Esophagus squamous epithelium (tissue), 5 donors: Measurements from ENCODE around the gene MYOCOS. TPM values are rescaled to one million over a fixed set of nuclear protein-coding genes. Genes with fewer than 3 reads are reported as not detected.
"Not testable (repeated sequence)": the region's sequence is repeated elsewhere in the genome, so short reads cannot be mapped to it uniquely, and the experiment has no call there.

Experiments used
- DNase-seq: peaks from one replicate; lab custom pipeline; 2025; lab: John Stamatoyannopoulos, UW
- H3K27ac ChIP-seq, 4 donors: fragments of 200-600 bp; sonication (generic); one replicate each; pipeline ENCODE4 v1.5.1; 2016 to 2019; ENCODE audit warnings: mild to moderate bottlenecking in 1 of 4
- H3K27me3 ChIP-seq, 4 donors: fragments of 200-600 bp; sonication (generic); 1 replicate in 3 of 4; 2 replicates in 1 of 4; pipeline versions ENCODE4 v1.5.1 to v1.6.0; 2017 to 2021; ENCODE audit warnings: antibody characterized with exemption in 1 of 4
- H3K36me3 ChIP-seq, 3 donors: fragments of 200-600 bp; sonication (generic); one replicate each; pipeline ENCODE4 v1.5.1; 2016 to 2019
- H3K4me1 ChIP-seq, 3 donors: fragments of 200-600 bp; sonication (generic); one replicate each; pipeline ENCODE4 v1.5.1; 2017 to 2019
- H3K4me3 ChIP-seq, 4 donors: fragments of 200-600 bp; sonication (generic); 1 replicate in 3 of 4; 2 replicates in 1 of 4; pipeline ENCODE4 v1.5.1; 2016 to 2019; ENCODE audit warnings: mild to moderate bottlenecking in 2 of 4, moderate library complexity in 1 of 4
- H3K9me3 ChIP-seq, 3 donors: fragments of 200-600 bp; sonication (generic); one replicate each; pipeline ENCODE4 v1.5.1; 2016 to 2019
- CTCF ChIP-seq, 6 experiments: fragments of 450-650 bp in 4 of 6; fragments of 200-600 bp in 2 of 6; sonication (generic) in 2 of 6; IDR thresholded peaks; one replicate each; pipeline ENCODE4 v1.5.1; 2016 to 2019; ENCODE audit warnings: antibody characterized with exemption in 6 of 6, mild to moderate bottlenecking in 4 of 6, moderate library complexity in 4 of 6
- POLR2A ChIP-seq, 4 donors: fragments of 450-650 bp; IDR thresholded peaks; one replicate each; pipeline ENCODE4 v1.6.1; 2017; ENCODE audit warnings: antibody characterized with exemption in 4 of 4, mild to moderate bottlenecking in 4 of 4, moderate library complexity in 3 of 4
- WGBS, 2 donors: methylation state at CpG; one replicate each; pipeline ENCODE4 v1.1.5; 2018; 5-methylcytosine and 5-hydroxymethylcytosine counted together
- intact Hi-C: fragments of 100-400 bp; cut with DNase I; formaldehyde crosslinking; loops from one replicate; pipeline ENCODE4 v1.15.0; 2022
- total RNA-seq, 4 donors: library from RNA; depleted of rRNA; stranded (reverse); fragments of >200 nt; gene quantifications; one replicate each; pipeline ENCODE4 v1.1.0, GENCODE V29; 2016
- donor health status: DM: yes; HTN: yes; CAD: no.

MYOCOS gene
- total RNA-seq, 4 donors from 2014 or later, result not detected

GRCh38 chr1:171610385-171610784, 11.7 kb upstream of the MYOCOS start:
- Histone ChIP-seq H3K36me3 (no peaks in the 10 kb centered on the region), H3K27ac (no peak overlapping the region), H3K4me1 (peaks cover 0 to 14% (median 3%) of the 10 kb centered on the region in 3 donors), H3K9me3 (no peaks in the 10 kb centered on the region), H3K27me3 (no peaks in the 10 kb centered on the region), H3K4me3 (no peak overlapping the region)
- no peak for TF ChIP-seq CTCF (IDR thresholded peaks at IDR 0.05)
- no peak for TF ChIP-seq POLR2A (IDR thresholded peaks at IDR 0.05)
- DNase-seq, result no peak
- intact Hi-C loops, result no loop called here
- 13 to 25% methylated on average over 2 of the region's 2 CpGs for WGBS, 2 donors

GRCh38 chr1:171611306-171611705, 10.7 kb upstream of the MYOCOS start:
- Histone ChIP-seq H3K27ac (no peak overlapping the region), H3K4me3 (no peak overlapping the region), H3K4me1 (peaks cover 0 to 20% (median 7%) of the 10 kb centered on the region in 3 donors), H3K9me3 (no peaks in the 10 kb centered on the region), H3K36me3 (no peaks in the 10 kb centered on the region), H3K27me3 (no peaks in the 10 kb centered on the region)
- intact Hi-C loops, result no loop called here
- DNase-seq, result no peak
- TF ChIP-seq POLR2A (IDR thresholded peaks at IDR 0.05), result no peak
- no peak for TF ChIP-seq CTCF (IDR thresholded peaks at IDR 0.05)
- WGBS, 2 donors, result 53 to 61% methylated on average over 2 of the region's 2 CpGs

GRCh38 chr1:171613282-171613681, 8.8 kb upstream of the MYOCOS start:
- Histone ChIP-seq H3K4me1 (peaks cover 0 to 16% (median 7%) of the 10 kb centered on the region in 3 donors), H3K27ac (no peak overlapping the region), H3K4me3 (no peak overlapping the region), H3K27me3 (no peaks in the 10 kb centered on the region), H3K9me3 (no peaks in the 10 kb centered on the region), H3K36me3 (no peaks in the 10 kb centered on the region)
- DNase-seq, result no peak
- 88 to 100% methylated on average over 1 of the region's 1 CpG for WGBS, 2 donors
- intact Hi-C loops, result no loop called here
- TF ChIP-seq CTCF (IDR thresholded peaks at IDR 0.05) (no peak), POLR2A (IDR thresholded peaks at IDR 0.05) (no peak)

- H3K27ac ChIP-seq, DNase-seq, H3K4me3 ChIP-seq, H3K9me3 ChIP-seq, intact Hi-C loops, H3K27me3 ChIP-seq, H3K36me3 ChIP-seq: not testable (repeated sequence)
- peaks cover 0 to 14% (median 7%) of the 10 kb centered on the region in 3 donors for H3K4me1 ChIP-seq
- WGBS, 2 donors, result 54 to 71% methylated on average over 11 to 14 of the region's 14 CpGs
Observed at GRCh38 chr1:171615122-171615906, 6.7 kb upstream of the MYOCOS start.

GRCh38 chr1:171616586-171616985, 5.5 kb upstream of the MYOCOS start:
- Histone ChIP-seq H3K27ac (no peak overlapping the region), H3K4me3 (no peak overlapping the region), H3K27me3 (no peaks in the 10 kb centered on the region), H3K9me3 (no peaks in the 10 kb centered on the region), H3K4me1 (peaks cover 0 to 7% (median 4%) of the 10 kb centered on the region in 3 donors), H3K36me3 (no peaks in the 10 kb centered on the region)
- DNase-seq, result no peak
- TF ChIP-seq POLR2A (IDR thresholded peaks at IDR 0.05) (no peak), CTCF (IDR thresholded peaks at IDR 0.05) (no peak)
- WGBS, 2 donors, result 70 to 82% methylated on average over 2 of the region's 2 CpGs
- intact Hi-C loops, result no loop called here
